NB4 (cell line): ENCODE results near the gene PARD3.

Experiments used
- MYC ChIP-seq: IDR thresholded peaks from 2 replicates; pipeline ENCODE4 v1.6.1; 2011; ENCODE audit warnings: low read depth, low read length
- POLR2A ChIP-seq: IDR thresholded peaks from 2 replicates; pipeline ENCODE4 v1.6.1; 2011; ENCODE audit warnings: mild to moderate bottlenecking; ENCODE audit not compliant: insufficient read length; ENCODE audit errors: extremely low read depth
- TF ChIP-seq, protein P1 (sequence below): IDR thresholded peaks from one replicate; pipeline ENCODE4 v1.5.1; 2012; ENCODE audit warnings: low read depth, low read length

DNA sequence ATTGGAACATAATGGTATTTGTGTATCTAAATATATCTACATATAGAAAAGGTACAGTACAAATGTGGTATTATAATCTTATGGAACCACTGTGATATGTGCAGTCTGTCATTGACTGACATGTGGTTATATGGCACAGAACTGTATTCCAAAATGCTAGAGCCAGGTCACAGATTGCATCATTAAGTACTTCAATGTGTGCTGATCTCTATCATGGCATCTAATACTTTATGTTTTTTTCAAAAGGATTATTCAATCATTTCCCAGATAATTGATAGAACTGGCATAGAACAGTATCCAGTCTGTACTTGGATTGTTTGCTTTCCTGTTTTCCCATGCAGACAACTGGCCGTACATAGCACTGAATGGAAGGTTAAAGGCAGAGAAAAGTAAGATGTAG, 662.7 kb downstream of the PARD3 start:
- TF ChIP-seq, protein P1, sequence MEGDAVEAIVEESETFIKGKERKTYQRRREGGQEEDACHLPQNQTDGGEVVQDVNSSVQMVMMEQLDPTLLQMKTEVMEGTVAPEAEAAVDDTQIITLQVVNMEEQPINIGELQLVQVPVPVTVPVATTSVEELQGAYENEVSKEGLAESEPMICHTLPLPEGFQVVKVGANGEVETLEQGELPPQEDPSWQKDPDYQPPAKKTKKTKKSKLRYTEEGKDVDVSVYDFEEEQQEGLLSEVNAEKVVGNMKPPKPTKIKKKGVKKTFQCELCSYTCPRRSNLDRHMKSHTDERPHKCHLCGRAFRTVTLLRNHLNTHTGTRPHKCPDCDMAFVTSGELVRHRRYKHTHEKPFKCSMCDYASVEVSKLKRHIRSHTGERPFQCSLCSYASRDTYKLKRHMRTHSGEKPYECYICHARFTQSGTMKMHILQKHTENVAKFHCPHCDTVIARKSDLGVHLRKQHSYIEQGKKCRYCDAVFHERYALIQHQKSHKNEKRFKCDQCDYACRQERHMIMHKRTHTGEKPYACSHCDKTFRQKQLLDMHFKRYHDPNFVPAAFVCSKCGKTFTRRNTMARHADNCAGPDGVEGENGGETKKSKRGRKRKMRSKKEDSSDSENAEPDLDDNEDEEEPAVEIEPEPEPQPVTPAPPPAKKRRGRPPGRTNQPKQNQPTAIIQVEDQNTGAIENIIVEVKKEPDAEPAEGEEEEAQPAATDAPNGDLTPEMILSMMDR = no peak
- no peak for TF ChIP-seq POLR2A
- no peak for TF ChIP-seq MYC
